Subcutaneous preadipocyte (primary cell): Measurements from ENCODE around the gene DPH3. TPM values are rescaled to one million over a fixed set of nuclear protein-coding genes. Genes with fewer than 3 reads are reported as not detected.

Source experiments
- total RNA-seq: library from RNA; depleted of rRNA; stranded (reverse); fragments of >200 nt; gene quantifications from 2 replicates; pipeline ENCODE4 v1.2.3, GENCODE V29; 2012

Gene DPH3
- 16.5 and 17.6 TPM in 2 replicates for total RNA-seq

GRCh38 chr3:16264708-16265454 is at the start of gene DPH3, which contains the start of gene OXNAD1:
Gene DPH3 (minus strand): TSS chr3:16264943. CDS start chr3:16264876, 67 bp downstream.
Gene OXNAD1 (plus strand): TSS chr3:16265212. CDS start chr3:16270953, 5,741 bp downstream.

Other genes with a start within 250 kb of the DPH3 start
- 83.7 and 158 TPM in 2 replicates for gene GALNT15, start 90.3 kb downstream of the DPH3 start, total RNA-seq
- 11.4 and 15.8 TPM in 2 replicates for gene OXNAD1, start 269 bp upstream of the DPH3 start, total RNA-seq
- 40.4 and 55.5 TPM in 2 replicates for gene RFTN1, start 248.8 kb upstream of the DPH3 start, total RNA-seq